ENCODE results near the gene CREB1.
"Not testable (repeated sequence)": the region's sequence is repeated elsewhere in the genome, so short reads cannot be mapped to it uniquely, and the experiment has no call there.

CREB1 gene

GRCh38 chr2:207619764-207620203 lies 90.0 kb downstream of the CREB1 start:
- DNase-seq, result peak in 1 of 2 donors; percentile 21

- DNase-seq, result no peak
Observed at GRCh38 chr2:207621501-207622039, 91.8 kb downstream of the CREB1 start.

GRCh38 chr2:207624185-207625013 lies 94.6 kb downstream of the CREB1 start:
- peak; percentile 62 to 68 for DNase-seq

GRCh38 chr2:207625014-207625907 lies 95.5 kb downstream of the CREB1 start, which contains the start of gene METTL21A:
TSS of gene METTL21A (minus strand) at chr2:207625394. CDS start at chr2:207624375, 1,019 bp downstream.
- peak; percentile 96 to 97 for DNase-seq

- DNase-seq, result no peak
Observed at GRCh38 chr2:207629553-207629952, 99.8 kb downstream of the CREB1 start.

- no peak for DNase-seq
Observed at GRCh38 chr2:207630491-207630890, 100.7 kb downstream of the CREB1 start.

GRCh38 chr2:207632575-207633493 lies 103.1 kb downstream of the CREB1 start:
- peak in 1 of 2 donors; percentile 31 for DNase-seq

GRCh38 chr2:207633686-207634085 lies 103.9 kb downstream of the CREB1 start:
- no peak for DNase-seq

GRCh38 chr2:207635468-207636200 lies 105.9 kb downstream of the CREB1 start:
- DNase-seq, result no peak

GRCh38 chr2:207639288-207639687 lies 109.5 kb downstream of the CREB1 start:
- not testable (repeated sequence) for DNase-seq

- no peak for DNase-seq
Observed at GRCh38 chr2:207640160-207640559, 110.4 kb downstream of the CREB1 start.

GRCh38 chr2:207640661-207641060 lies 110.9 kb downstream of the CREB1 start:
- DNase-seq, result no peak

- no peak for DNase-seq
Observed at GRCh38 chr2:207643892-207644291, 114.1 kb downstream of the CREB1 start.

GRCh38 chr2:207646582-207646981 lies 116.8 kb downstream of the CREB1 start:
- DNase-seq, result not testable (repeated sequence)

Data from CD4-positive, alpha-beta T cell treated with Interferon alpha-2 for 1 hour (primary cell).